Immature natural killer cell (primary cell): Measurements from ENCODE around the gene SRSF2. TPM values are rescaled to one million over a fixed set of nuclear protein-coding genes. Genes with fewer than 3 reads are reported as not detected.

Experiments
- DNase-seq, 3 donors: peaks; one replicate each; pipeline ENCODE4 v3.0.0; 2022; ENCODE audit warnings: mixed read lengths in 1 of 3
- H3K27ac Mint-ChIP-seq, 6 donors: one replicate each; pipeline ENCODE4 v1.8.0; 2020; ENCODE audit warnings: mixed read lengths in 6 of 6, mild to moderate bottlenecking in 5 of 6, inconsistent platforms in 4 of 6, moderate library complexity in 3 of 6
- H3K27me3 Mint-ChIP-seq, 3 donors: one replicate each; pipeline ENCODE4 v1.8.0; 2020 to 2021; ENCODE audit warnings: low read depth in 3 of 3, mild to moderate bottlenecking in 3 of 3, mixed read lengths in 3 of 3, moderate library complexity in 3 of 3, inconsistent platforms in 1 of 3
- H3K36me3 Mint-ChIP-seq, 3 donors: one replicate each; pipeline ENCODE4 v1.8.0; 2020; ENCODE audit warnings: mixed read lengths in 3 of 3, inconsistent platforms in 2 of 3, mild to moderate bottlenecking in 2 of 3
- H3K4me1 Mint-ChIP-seq, 2 donors: one replicate each; pipeline ENCODE4 v1.8.0; 2020; ENCODE audit warnings: inconsistent platforms in 2 of 2, mild to moderate bottlenecking in 2 of 2, mixed read lengths in 2 of 2, moderate library complexity in 1 of 2
- H3K4me3 Mint-ChIP-seq, 5 donors: one replicate each; pipeline ENCODE4 v1.8.0; 2020; ENCODE audit warnings: mild to moderate bottlenecking in 5 of 5, mixed read lengths in 5 of 5, inconsistent platforms in 3 of 5, moderate library complexity in 3 of 5
- H3K9me3 Mint-ChIP-seq, 6 donors: one replicate each; pipeline ENCODE4 v1.8.0; 2020; ENCODE audit warnings: mild to moderate bottlenecking in 6 of 6, mixed read lengths in 6 of 6, inconsistent platforms in 4 of 6, moderate library complexity in 3 of 6
- polyA plus RNA-seq, 3 donors: library from polyadenylated mRNA; unstranded; fragments of 300-500 nt; fragmentation: Illumina TruSeq; gene quantifications; one replicate each; pipeline ENCODE4 v1.2.3, GENCODE V29; 2021

Gene SRSF2
- polyA plus RNA-seq = 100 to 1,000 TPM in 2 of 3 donors, 10 to 100 TPM in 1; 100.0 to 134 (median 125) TPM

DNA sequence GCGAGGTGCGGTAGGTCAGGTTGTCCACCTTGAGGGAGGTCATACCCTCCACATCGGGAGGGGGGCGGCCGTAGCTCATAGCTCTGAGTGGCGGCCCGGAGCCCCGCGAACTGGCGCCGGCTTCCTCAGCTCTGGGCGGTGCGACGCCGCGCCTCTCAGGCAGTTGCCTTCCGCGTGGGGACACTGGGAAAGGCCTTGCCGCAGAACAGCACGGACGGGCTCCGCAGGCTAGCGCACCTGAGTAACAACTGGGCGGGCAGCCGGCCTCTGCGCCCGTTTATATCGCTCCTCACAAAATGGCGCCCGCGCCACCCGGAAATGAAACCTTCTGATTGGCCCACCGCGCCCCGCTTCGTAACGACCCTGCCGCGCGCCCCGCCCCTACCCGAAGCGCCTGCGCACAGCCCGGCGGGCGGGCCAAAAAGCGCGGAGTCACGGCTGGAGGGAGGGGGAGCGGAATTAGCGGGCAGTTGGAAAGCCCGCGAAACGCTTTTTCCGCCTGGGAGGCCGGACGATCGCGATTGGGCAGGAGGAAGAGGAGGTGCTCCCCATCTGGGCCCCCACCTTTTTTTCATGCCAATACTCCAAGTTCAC is at the start of gene SRSF2:
Gene SRSF2, minus strand, starts transcription at position 250 of the 594 bp plus-strand sequence. Its CDS starts 171 bp downstream, at position 79.
- Mint-ChIP-seq H3K4me1 (peaks cover 49 to 60% of the 10 kb centered on the region in 2 donors), H3K27ac (peak within 1 kb of the TSS; percentile 99 to 100 (median 99)), H3K9me3 (no peaks in the 10 kb centered on the region), H3K36me3 (peaks cover 21 to 40% (median 26%) of the 10 kb centered on the region in 3 donors), H3K27me3 (peaks cover 21 to 36% (median 30%) of the 10 kb centered on the region in 3 donors), H3K4me3 (peak within 1 kb of the TSS; percentile 93 to 98 (median 95))
- peak; percentile 100 for DNase-seq

DNA sequence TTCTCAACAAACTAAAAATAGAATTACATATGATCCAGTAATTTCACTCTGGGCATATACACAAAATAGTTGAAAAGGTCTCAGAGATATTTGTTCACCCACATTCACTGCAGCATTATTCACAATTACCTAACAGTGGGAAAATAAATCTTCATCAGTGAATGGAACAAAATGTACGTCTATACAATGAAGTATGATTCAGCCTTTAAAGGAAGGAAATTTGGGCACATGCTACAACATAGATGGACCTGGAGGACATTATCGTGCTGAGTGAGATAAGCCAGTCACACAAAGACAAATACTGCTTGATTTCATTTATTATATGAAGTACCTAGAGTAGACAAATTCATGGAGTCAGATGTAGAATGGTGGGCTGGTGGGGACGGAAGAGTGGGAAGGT is 47.8 kb upstream of the SRSF2 start:
- Mint-ChIP-seq H3K27ac (peak overlapping the region in 2 of 6 donors; percentile 9 to 17), H3K36me3 (peaks cover 4 to 13% (median 8%) of the 10 kb centered on the region in 3 donors), H3K4me3 (no peak overlapping the region), H3K4me1 (no peaks in the 10 kb centered on the region), H3K9me3 (no peaks in the 10 kb centered on the region), H3K27me3 (peaks cover 0 to 2% (median 0%) of the 10 kb centered on the region in 3 donors)
- DNase-seq = no peak

DNA sequence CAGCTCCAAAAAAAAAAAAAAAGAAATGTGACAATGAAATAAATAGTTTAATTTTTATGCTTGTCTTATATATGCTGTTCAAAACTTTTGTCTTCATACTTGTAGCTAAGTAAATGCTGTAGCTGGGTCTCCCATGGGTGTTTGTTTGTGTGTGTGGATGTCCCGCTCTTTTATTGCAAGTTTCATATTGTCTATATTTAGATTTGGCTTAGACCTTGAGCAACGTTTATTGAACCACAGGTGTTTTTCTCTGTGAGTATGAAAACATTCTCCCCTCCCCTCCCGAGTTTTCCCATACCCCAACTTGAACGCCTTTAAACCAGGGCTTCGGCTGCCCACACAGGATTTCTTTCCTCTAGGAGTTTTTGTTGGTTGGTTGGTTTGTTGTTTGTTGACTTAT is 46.0 kb upstream of the SRSF2 start:
- Mint-ChIP-seq H3K36me3 (peaks cover 10 to 18% (median 15%) of the 10 kb centered on the region in 3 donors), H3K27me3 (peaks cover 0 to 3% (median 0%) of the 10 kb centered on the region in 3 donors), H3K9me3 (no peaks in the 10 kb centered on the region), H3K4me3 (no peak overlapping the region), H3K27ac (no peak overlapping the region), H3K4me1 (no peaks in the 10 kb centered on the region)
- no peak for DNase-seq

GRCh38 chr17:76781056-76781982 is 44.2 kb upstream of the SRSF2 start:
- Mint-ChIP-seq H3K27me3 (peaks cover 0 to 3% (median 0%) of the 10 kb centered on the region in 3 donors), H3K4me3 (no peak overlapping the region), H3K36me3 (peaks cover 11 to 23% (median 23%) of the 10 kb centered on the region in 3 donors), H3K4me1 (no peaks in the 10 kb centered on the region), H3K27ac (no peak overlapping the region), H3K9me3 (no peaks in the 10 kb centered on the region)
- no peak for DNase-seq

- no peak overlapping the region for H3K4me3 Mint-ChIP-seq
- no peak for DNase-seq
- H3K9me3 Mint-ChIP-seq = no peaks in the 10 kb centered on the region
- peaks cover 0 to 2% (median 1%) of the 10 kb centered on the region in 3 donors for H3K27me3 Mint-ChIP-seq
- H3K36me3 Mint-ChIP-seq = peaks cover 28 to 56% (median 33%) of the 10 kb centered on the region in 3 donors
- H3K27ac Mint-ChIP-seq = no peak overlapping the region
- H3K4me1 Mint-ChIP-seq = peaks cover 15 to 24% of the 10 kb centered on the region in 2 donors
Measured at GRCh38 chr17:76775021-76775600, 38.0 kb upstream of the SRSF2 start.

- no peaks in the 10 kb centered on the region for H3K9me3 Mint-ChIP-seq
- peaks cover 31 to 56% (median 36%) of the 10 kb centered on the region in 3 donors for H3K36me3 Mint-ChIP-seq
- peak overlapping the region; percentile 61 to 96 (median 74) for H3K27ac Mint-ChIP-seq
- DNase-seq = peak in 2 of 3 donors; percentile 3 to 25
- peaks cover 15 to 24% of the 10 kb centered on the region in 2 donors for H3K4me1 Mint-ChIP-seq
- peak overlapping the region in 4 of 5 donors; percentile 26 to 89 (median 56) for H3K4me3 Mint-ChIP-seq
- peaks cover 0 to 1% (median 0%) of the 10 kb centered on the region in 3 donors for H3K27me3 Mint-ChIP-seq
Measured at GRCh38 chr17:76772842-76773525, 35.9 kb upstream of the SRSF2 start.

DNA sequence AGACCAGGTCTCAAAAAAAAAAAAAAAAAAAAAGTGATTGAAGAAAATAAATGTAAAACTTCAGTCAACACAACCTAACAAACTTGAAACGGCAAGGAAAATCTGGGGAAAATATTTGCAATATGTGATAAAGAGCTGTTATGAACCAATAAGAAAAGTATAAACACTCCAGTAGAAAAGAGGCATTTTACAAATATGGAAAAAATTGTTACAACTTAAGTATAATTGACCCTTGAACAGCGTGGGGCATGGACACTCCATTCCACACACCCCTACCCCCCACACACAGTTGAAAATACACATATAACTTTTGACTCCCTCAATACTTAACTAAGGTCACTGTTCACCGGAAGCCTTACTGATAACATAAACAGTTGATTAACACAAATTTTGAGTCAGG is 21.4 kb upstream of the SRSF2 start:
- no peak for DNase-seq
- Mint-ChIP-seq H3K27ac (no peak overlapping the region), H3K9me3 (no peaks in the 10 kb centered on the region), H3K36me3 (peaks cover 5 to 14% (median 11%) of the 10 kb centered on the region in 3 donors), H3K27me3 (no peaks in the 10 kb centered on the region), H3K4me1 (peaks cover 5 to 6% of the 10 kb centered on the region in 2 donors), H3K4me3 (no peak overlapping the region)

DNA sequence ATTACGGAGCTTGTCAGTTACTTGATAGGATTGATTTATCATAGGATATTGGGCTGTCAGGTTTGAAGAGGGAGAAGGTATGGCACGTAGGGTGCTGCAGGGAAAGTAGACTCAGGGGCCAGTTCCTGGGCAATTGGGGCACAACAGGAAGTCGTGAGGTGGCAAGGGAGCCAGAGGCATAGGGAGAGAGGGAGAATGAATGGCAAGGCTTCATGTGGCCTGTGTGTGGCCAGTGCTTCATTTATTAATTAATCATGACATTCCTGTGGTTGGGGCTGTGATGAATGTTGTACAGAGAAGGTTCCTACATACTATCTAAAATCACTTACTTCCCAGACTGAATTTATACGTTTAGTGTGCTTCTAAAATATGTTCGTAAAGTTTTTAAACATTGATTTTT is 20.1 kb upstream of the SRSF2 start:
- Mint-ChIP-seq H3K4me1 (peaks cover 12 to 16% of the 10 kb centered on the region in 2 donors), H3K4me3 (no peak overlapping the region), H3K9me3 (no peaks in the 10 kb centered on the region), H3K27ac (peak overlapping the region in 1 of 6 donors; percentile 17), H3K36me3 (peaks cover 8 to 14% (median 11%) of the 10 kb centered on the region in 3 donors), H3K27me3 (no peaks in the 10 kb centered on the region)
- DNase-seq = no peak

- Mint-ChIP-seq H3K27me3 (no peaks in the 10 kb centered on the region), H3K27ac (no peak overlapping the region), H3K36me3 (peaks cover 10 to 16% (median 11%) of the 10 kb centered on the region in 3 donors), H3K4me1 (peaks cover 15 to 16% of the 10 kb centered on the region in 2 donors), H3K4me3 (no peak overlapping the region), H3K9me3 (no peaks in the 10 kb centered on the region)
- no peak for DNase-seq
Measured at GRCh38 chr17:76755285-76755684, 18.2 kb upstream of the SRSF2 start.

DNA sequence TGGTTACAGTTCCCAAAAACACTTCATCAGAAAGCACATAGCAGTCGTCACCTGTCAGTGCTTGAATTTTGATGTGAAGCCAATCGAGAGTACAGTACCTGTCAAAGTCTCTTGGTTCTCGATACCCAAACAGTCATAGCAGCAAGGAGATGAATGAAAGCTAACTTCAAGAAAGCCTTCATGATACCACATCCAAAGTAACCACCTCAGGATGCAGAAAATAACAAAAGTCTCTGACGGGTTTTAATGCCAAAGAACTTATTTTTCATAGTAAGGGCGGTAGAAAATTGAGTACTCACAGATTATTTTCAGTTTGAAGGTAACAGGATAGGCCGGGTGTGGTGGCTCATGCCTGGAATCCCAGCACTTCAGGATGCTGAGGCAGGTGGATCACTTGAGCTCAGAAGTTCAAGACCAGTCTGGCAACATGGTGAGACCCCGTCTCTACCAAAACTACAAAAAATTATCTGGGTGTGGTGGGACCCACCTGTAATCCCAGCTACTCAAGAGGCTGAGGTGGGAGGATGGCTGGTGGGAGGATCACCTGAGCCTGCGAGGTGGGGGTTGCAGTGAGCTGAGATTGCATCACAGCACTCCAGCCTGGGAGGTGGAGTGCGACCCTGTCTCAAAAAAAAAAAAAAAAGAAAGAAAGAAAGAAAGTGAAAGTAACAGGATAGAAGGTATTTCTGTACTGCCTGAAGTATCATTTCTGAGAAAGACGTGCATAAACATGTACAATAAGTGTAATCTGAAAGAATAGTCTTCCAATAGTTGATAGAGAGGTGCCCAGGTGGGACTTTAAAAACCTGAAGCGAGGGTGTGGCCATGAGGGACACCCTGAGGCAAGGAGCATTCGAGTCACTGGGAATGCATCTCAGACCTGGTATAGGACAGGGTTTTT is 16.2 kb upstream of the SRSF2 start:
- Mint-ChIP-seq H3K27ac (peak overlapping the region; percentile 79 to 85 (median 82)), H3K36me3 (peaks cover 15 to 19% (median 16%) of the 10 kb centered on the region in 3 donors), H3K9me3 (no peaks in the 10 kb centered on the region), H3K4me3 (peak overlapping the region; percentile 58 to 80 (median 69)), H3K27me3 (no peaks in the 10 kb centered on the region), H3K4me1 (peaks cover 15 to 16% of the 10 kb centered on the region in 2 donors)
- no peak for DNase-seq

DNA sequence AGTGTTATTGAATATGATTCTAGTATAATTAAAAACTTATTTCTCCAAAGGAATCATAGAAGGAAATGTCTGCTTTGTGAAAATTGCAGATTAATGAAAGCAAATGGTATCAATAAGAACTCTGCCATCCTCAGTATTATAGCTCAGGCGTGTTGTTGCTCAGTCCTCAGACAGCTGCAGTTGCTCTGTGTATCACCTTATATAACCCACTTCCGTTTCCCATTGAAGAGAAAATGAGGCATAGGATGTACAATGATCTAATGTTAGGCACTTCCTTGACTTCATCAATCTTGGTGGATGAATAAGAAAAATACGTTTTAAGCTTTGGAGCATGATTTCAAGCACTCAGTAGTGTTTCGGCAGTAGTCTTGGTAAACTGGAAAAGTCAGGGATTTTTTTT is 14.9 kb upstream of the SRSF2 start:
- Mint-ChIP-seq H3K4me3 (peak overlapping the region in 2 of 5 donors; percentile 18 to 77), H3K27ac (peak overlapping the region in 5 of 6 donors; percentile 25 to 88 (median 47)), H3K9me3 (no peaks in the 10 kb centered on the region), H3K36me3 (peaks cover 12 to 13% (median 12%) of the 10 kb centered on the region in 3 donors), H3K27me3 (no peaks in the 10 kb centered on the region), H3K4me1 (peaks cover 15 to 16% of the 10 kb centered on the region in 2 donors)
- DNase-seq = no peak

- Mint-ChIP-seq H3K36me3 (peaks cover 9 to 15% (median 14%) of the 10 kb centered on the region in 3 donors), H3K4me1 (peaks cover 15 to 16% of the 10 kb centered on the region in 2 donors), H3K27ac (peak overlapping the region in 1 of 6 donors; percentile 29), H3K27me3 (no peaks in the 10 kb centered on the region), H3K9me3 (no peaks in the 10 kb centered on the region), H3K4me3 (no peak overlapping the region)
- DNase-seq = no peak
Measured at GRCh38 chr17:76751416-76751993, 14.4 kb upstream of the SRSF2 start.
